Right forelimb (tissue), 1 donor: ENCODE data around the gene PODXL2.
"Not testable (repeated sequence)": the region's sequence is repeated elsewhere in the genome, so short reads cannot be mapped to it uniquely, and the experiment has no call there.

Source experiments
- DNase-seq: peaks from one replicate; pipeline ENCODE4 v3.0.0-alpha.2; 2018

Gene PODXL2

GRCh38 chr3:127630811-127631714 is 2.1 kb downstream of the PODXL2 start:
- no peak for DNase-seq

- no peak for DNase-seq
These were observed 3.2 kb downstream of the PODXL2 start for GRCh38 chr3:127632035-127632820.

- no peak for DNase-seq
These were observed 5.7 kb downstream of the PODXL2 start for GRCh38 chr3:127634653-127635052.

- DNase-seq: no peak
These were observed 8.6 kb downstream of the PODXL2 start for GRCh38 chr3:127637546-127637945.

GRCh38 chr3:127637971-127638370 is 9.0 kb downstream of the PODXL2 start:
- DNase-seq: no peak

- DNase-seq: no peak
These were observed 10.4 kb downstream of the PODXL2 start for GRCh38 chr3:127639173-127640041.

- no peak for DNase-seq
These were observed 11.0 kb downstream of the PODXL2 start for GRCh38 chr3:127640042-127640355.

- DNase-seq: no peak
These were observed 15.8 kb downstream of the PODXL2 start for GRCh38 chr3:127644641-127645370.

- no peak for DNase-seq
These were observed 16.5 kb downstream of the PODXL2 start for GRCh38 chr3:127645371-127646015.

GRCh38 chr3:127646501-127647046 is 17.6 kb downstream of the PODXL2 start:
- DNase-seq: no peak

GRCh38 chr3:127647166-127647844 is 18.3 kb downstream of the PODXL2 start:
- no peak for DNase-seq

- DNase-seq: no peak
These were observed 18.8 kb downstream of the PODXL2 start for GRCh38 chr3:127647845-127648204.

- DNase-seq: no peak
These were observed 21.3 kb downstream of the PODXL2 start for GRCh38 chr3:127650236-127650635.

- DNase-seq: no peak
These were observed 22.7 kb downstream of the PODXL2 start for GRCh38 chr3:127651516-127652172.

GRCh38 chr3:127652246-127652995 is 23.4 kb downstream of the PODXL2 start:
- DNase-seq: peak; percentile 77

GRCh38 chr3:127654374-127654773 is 25.4 kb downstream of the PODXL2 start:
- no peak for DNase-seq

GRCh38 chr3:127654993-127655392 is 26.0 kb downstream of the PODXL2 start:
- DNase-seq: not testable (repeated sequence)

GRCh38 chr3:127655641-127656040 is 26.7 kb downstream of the PODXL2 start:
- DNase-seq: no peak

- no peak for DNase-seq
These were observed 27.9 kb downstream of the PODXL2 start for GRCh38 chr3:127656906-127657305.

- DNase-seq: no peak
These were observed 29.2 kb downstream of the PODXL2 start for GRCh38 chr3:127658234-127658633.
